HepG2 (cell line): ENCODE data around the gene LRRC8C. TPM values are rescaled to one million over a fixed set of nuclear protein-coding genes. Genes with fewer than 3 reads are reported as not detected.

Experiments
- ATAC-seq: fragments of 200-7000 bp; cut with Tn5 transposase; 3 replicates; pipeline ENCODE4 v1.9.1; 2020; ENCODE audit warnings: mild to moderate bottlenecking, moderate library complexity
- BruUV-seq: library from RNA; stranded (reverse); fragments of 400-500 nt; replicated peaks from 2 replicates; lab custom pipeline; 2021; lab: Mats Ljungman, UMichigan
- CTCF ChIA-PET: fragments of 300-600 bp; formaldehyde crosslinking; extraction: SDS; loops from one replicate; lab custom pipeline; 2021; ENCODE audit warnings: low total read pairs, inconsistent platforms, low intra/inter-chr PET ratio; lab: Yijun Ruan, JAX
- POLR2A ChIA-PET: fragments of 350-600 bp; sonication (Branson Sonifier 250); formaldehyde crosslinking; loops from one replicate; lab custom pipeline; 2020; ENCODE audit warnings: antibody characterized with exemption, inconsistent platforms; lab: Yijun Ruan, JAX
- DNase-seq: peaks from one replicate; pipeline ENCODE4 v3.0.0-alpha.2; 2015; ENCODE audit warnings: low spot score
- FAIRE-seq: peaks from 3 replicates; lab custom pipeline; 2011; peaks lifted over from hg19 to GRCh38; lab: Jason Lieb, UNC
- H2AFZ ChIP-seq: one replicate; pipeline ENCODE4 v1.6.1; 2011; ENCODE audit warnings: low read length, inconsistent platforms
- H3K27ac ChIP-seq: fragments of 300-600 bp; 3 replicates; pipeline ENCODE4 v1.8.0; 2011; ENCODE audit warnings: mixed run types, mild to moderate bottlenecking, mixed read lengths, low read length, inconsistent platforms; ENCODE audit not compliant: insufficient read depth; ENCODE audit errors: extremely low read length
- H3K27me3 ChIP-seq, 2 experiments: fragments of 200-600 bp in 1 of 2; 2 replicates in 1 of 2; 3 replicates in 1 of 2; pipeline versions ENCODE4 v1.6.0 to v1.8.0; 2011; ENCODE audit warnings: low read length in 2 of 2, mild to moderate bottlenecking in 2 of 2, moderate library complexity in 2 of 2, inconsistent platforms in 1 of 2; ENCODE audit not compliant: insufficient read depth in 2 of 2, control insufficient read depth in 1 of 2
- H3K36me3 ChIP-seq, 2 experiments: fragments of 200-600 bp in 1 of 2; replicated peaks in 1 of 2; 2 replicates in 1 of 2; 3 replicates in 1 of 2; pipeline versions ENCODE4 v1.5.1 to v1.8.0; 2011; ENCODE audit warnings: low read length in 2 of 2, inconsistent platforms in 1 of 2; ENCODE audit not compliant: insufficient read depth in 2 of 2, control insufficient read depth in 1 of 2
- H3K4me1 ChIP-seq: 2 replicates; pipeline ENCODE4 v1.5.1; 2012; ENCODE audit warnings: low read length, inconsistent platforms; ENCODE audit not compliant: insufficient read depth
- H3K4me2 ChIP-seq: 2 replicates; pipeline ENCODE4 v1.6.0; 2011; ENCODE audit warnings: low read depth, low read length, inconsistent platforms
- H3K4me3 ChIP-seq, 3 experiments: fragments of 200-600 bp in 1 of 3; sonication (generic), shearing (Covaris generic) in 1 of 3; replicated peaks in 1 of 3; 2 replicates each; pipeline ENCODE4 v1.5.1; 2011 to 2016; ENCODE audit warnings: low read length in 3 of 3, inconsistent platforms in 2 of 3, low read depth in 2 of 3, mild to moderate bottlenecking in 2 of 3, control low read depth in 1 of 3, mixed read lengths in 1 of 3; ENCODE audit not compliant: insufficient read depth in 1 of 3
- H3K79me2 ChIP-seq: one replicate; pipeline ENCODE4 v1.6.1; 2011; ENCODE audit warnings: low read length, inconsistent platforms; ENCODE audit not compliant: insufficient read depth
- H3K9ac ChIP-seq: 2 replicates; pipeline ENCODE4 v1.6.0; 2011; ENCODE audit warnings: mild to moderate bottlenecking, low read depth, low read length, inconsistent platforms; ENCODE audit not compliant: insufficient read depth
- H3K9me3 ChIP-seq: 2 replicates; pipeline ENCODE4 v1.5.1; 2012; ENCODE audit warnings: mild to moderate bottlenecking, low read length
- H4K20me1 ChIP-seq: 2 replicates; pipeline ENCODE4 v1.6.0; 2011; ENCODE audit warnings: inconsistent platforms, mild to moderate bottlenecking, low read length, moderate library complexity; ENCODE audit not compliant: insufficient read depth
- FOXC1 ChIP-seq: sonication (generic); formaldehyde crosslinking; IDR thresholded peaks from 2 replicates; pipeline ENCODE4 v1.8.0; 2022; ENCODE audit warnings: mild to moderate bottlenecking, missing genetic modification reagents, borderline replicate concordance
- HDAC1 ChIP-seq: sonication (generic); formaldehyde crosslinking; IDR thresholded peaks from 2 replicates; pipeline ENCODE4 v1.5.1; 2020; ENCODE audit warnings: mild to moderate bottlenecking, missing genetic modification reagents
- HOXA5 ChIP-seq: sonication (generic); formaldehyde crosslinking; IDR thresholded peaks from 2 replicates; pipeline ENCODE4 v1.4.0; 2020; ENCODE audit warnings: missing genetic modification reagents
- MIER3 ChIP-seq: IDR thresholded peaks from 2 replicates; pipeline ENCODE4 v1.6.1; 2016; ENCODE audit warnings: missing compliant biosample characterization, borderline replicate concordance
- MZF1 ChIP-seq: sonication (generic); formaldehyde crosslinking; IDR thresholded peaks from 2 replicates; pipeline ENCODE4 v1.8.1; 2023; ENCODE audit warnings: mild to moderate bottlenecking, missing genetic modification reagents, borderline replicate concordance
- PRPF4 ChIP-seq: fragments of 200-400 bp; formaldehyde crosslinking; IDR thresholded peaks from 2 replicates; pipeline ENCODE4 v1.6.1; 2016; ENCODE audit warnings: low read length, low read depth; ENCODE audit not compliant: poor library complexity, severe bottlenecking
- RORA ChIP-seq: sonication (generic); formaldehyde crosslinking; IDR thresholded peaks from 2 replicates; pipeline ENCODE4 v1.5.0; 2020; ENCODE audit warnings: mild to moderate bottlenecking, missing genetic modification reagents, moderate library complexity
- TOE1 ChIP-seq: sonication (generic); formaldehyde crosslinking; IDR thresholded peaks from 2 replicates; pipeline ENCODE4 v1.4.0; 2020; ENCODE audit warnings: mild to moderate bottlenecking, missing genetic modification reagents
- ZNF207 ChIP-seq: fragments of 450-650 bp; IDR thresholded peaks from 2 replicates; pipeline ENCODE4 v1.6.1; 2016; ENCODE audit warnings: antibody characterized with exemption, borderline replicate concordance
- ZNF253 ChIP-seq: sonication (generic); formaldehyde crosslinking; IDR thresholded peaks from 2 replicates; pipeline ENCODE4 v1.8.0; 2022; ENCODE audit warnings: mild to moderate bottlenecking, missing genetic modification reagents, borderline replicate concordance
- WGBS: methylation state at CpG from one replicate; pipeline ENCODE4 v1.1.6; 2017; ENCODE audit warnings: low lambda C conversion rate; 5-methylcytosine and 5-hydroxymethylcytosine counted together
- in situ Hi-C: cut with HindIII; loops from 2 replicates; pipeline ENCODE4 v1.10.0; 2017; ENCODE audit warnings: low pct_unique_long_range_greater_than_20kb; ENCODE audit not compliant: extremely low pct_ligation_motif_present
- intact Hi-C: fragments of 100-400 bp; cut with micrococcal nuclease; formaldehyde crosslinking; loops from one replicate; pipeline ENCODE4 v1.10.0; 2022; ENCODE audit not compliant: unreplicated experiment
- polyA plus RNA-seq, 8 experiments: library from polyadenylated mRNA; depleted of rRNA in 3 of 8; stranded (reverse) in 7 of 8; unstranded in 1 of 8; fragments of >200 nt; fragmentation: Illumina TruSeq in 4 of 8; extraction: Trizol in 4 of 8; gene quantifications; 2 replicates each; pipeline versions ENCODE4 v1.2.1 to v1.2.3, GENCODE V29; 2011 to 2016; ENCODE audit warnings: low read depth in 4 of 8, missing spikeins in 1 of 8, mixed read lengths in 1 of 8; ENCODE audit not compliant: insufficient read depth in 1 of 8
- total RNA-seq, 5 experiments: library from RNA; depleted of rRNA; stranded (reverse); fragments of >200 nt; fragmentation: Illumina TruSeq; extraction: Trizol; gene quantifications; 2 replicates each; pipeline ENCODE4 v1.2.3, GENCODE V29; 2016; ENCODE audit warnings: low read depth in 1 of 5
- TF ChIP-seq, protein P1 (sequence below): sonication (generic); formaldehyde crosslinking; IDR thresholded peaks from 2 replicates; pipeline ENCODE4 v1.4.0; 2020; ENCODE audit warnings: missing genetic modification reagents, borderline replicate concordance
- TF ChIP-seq, protein P2 (sequence below): sonication (generic); formaldehyde crosslinking; IDR thresholded peaks from 2 replicates; pipeline ENCODE4 v1.8.0; 2022; ENCODE audit warnings: mild to moderate bottlenecking, missing genetic modification reagents, moderate library complexity

Gene LRRC8C
- total and polyA plus RNA-seq, 2 of the 13 experiments (the other 11 are each of a cell fraction or from before 2014, with no cell fraction given), result 0.22 to 0.32 TPM

DNA sequence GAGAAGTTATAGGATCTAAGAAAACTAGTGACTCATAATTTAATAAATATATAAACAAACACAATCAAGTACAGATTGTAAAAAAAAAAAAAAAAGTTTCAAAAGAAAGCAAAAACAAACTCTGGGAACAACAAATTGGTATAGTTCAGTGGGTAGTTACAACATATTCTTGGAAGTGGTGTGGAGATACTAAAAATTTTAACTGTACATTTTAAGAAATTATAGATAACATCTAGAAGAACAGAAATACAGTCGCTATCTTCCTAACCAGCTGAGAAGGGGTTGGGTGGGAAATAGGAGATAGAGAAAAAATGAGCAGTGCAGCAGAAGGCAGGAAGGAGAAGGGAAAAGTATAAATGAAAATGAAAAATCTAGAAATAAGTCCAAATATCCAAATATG is 70.5 kb downstream of the LRRC8C start:
- intact Hi-C loops (no loop called here), in situ Hi-C loops (no loop called here)
- Histone ChIP-seq H2AFZ (no peak overlapping the region), H3K9ac (no peak overlapping the region), H3K27me3 (no peaks in the 10 kb centered on the region), H3K79me2 (no peaks in the 10 kb centered on the region), H3K4me3 (no peak overlapping the region), H3K27ac (no peak overlapping the region), H3K4me1 (no peaks in the 10 kb centered on the region), H3K4me2 (no peak overlapping the region), H3K9me3 (no peaks in the 10 kb centered on the region), H4K20me1 (no peaks in the 10 kb centered on the region), H3K36me3 (no peaks in the 10 kb centered on the region)
- ATAC-seq (no peak), FAIRE-seq (no peak), DNase-seq (no peak)
- TF ChIP-seq ZNF207 (no peak), FOXC1 (no peak), HOXA5 (CRISPR knock-in tag) (no peak), MIER3 (CRISPR knock-in tag) (no peak), ZNF253 (CRISPR knock-in tag) (no peak), PRPF4 (no peak), RORA (CRISPR knock-in tag) (no peak), HDAC1 (CRISPR knock-in tag) (no peak), TOE1 (no peak), MZF1 (no peak)
- TF ChIP-seq, protein P1, sequence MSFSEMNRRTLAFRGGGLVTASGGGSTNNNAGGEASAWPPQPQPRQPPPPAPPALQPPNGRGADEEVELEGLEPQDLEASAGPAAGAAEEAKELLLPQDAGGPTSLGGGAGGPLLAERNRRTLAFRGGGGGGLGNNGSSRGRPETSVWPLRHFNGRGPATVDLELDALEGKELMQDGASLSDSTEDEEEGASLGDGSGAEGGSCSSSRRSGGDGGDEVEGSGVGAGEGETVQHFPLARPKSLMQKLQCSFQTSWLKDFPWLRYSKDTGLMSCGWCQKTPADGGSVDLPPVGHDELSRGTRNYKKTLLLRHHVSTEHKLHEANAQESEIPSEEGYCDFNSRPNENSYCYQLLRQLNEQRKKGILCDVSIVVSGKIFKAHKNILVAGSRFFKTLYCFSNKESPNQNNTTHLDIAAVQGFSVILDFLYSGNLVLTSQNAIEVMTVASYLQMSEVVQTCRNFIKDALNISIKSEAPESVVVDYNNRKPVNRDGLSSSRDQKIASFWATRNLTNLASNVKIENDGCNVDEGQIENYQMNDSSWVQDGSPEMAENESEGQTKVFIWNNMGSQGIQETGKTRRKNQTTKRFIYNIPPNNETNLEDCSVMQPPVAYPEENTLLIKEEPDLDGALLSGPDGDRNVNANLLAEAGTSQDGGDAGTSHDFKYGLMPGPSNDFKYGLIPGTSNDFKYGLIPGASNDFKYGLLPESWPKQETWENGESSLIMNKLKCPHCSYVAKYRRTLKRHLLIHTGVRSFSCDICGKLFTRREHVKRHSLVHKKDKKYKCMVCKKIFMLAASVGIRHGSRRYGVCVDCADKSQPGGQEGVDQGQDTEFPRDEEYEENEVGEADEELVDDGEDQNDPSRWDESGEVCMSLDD, result no peak
- TF ChIP-seq, protein P2, sequence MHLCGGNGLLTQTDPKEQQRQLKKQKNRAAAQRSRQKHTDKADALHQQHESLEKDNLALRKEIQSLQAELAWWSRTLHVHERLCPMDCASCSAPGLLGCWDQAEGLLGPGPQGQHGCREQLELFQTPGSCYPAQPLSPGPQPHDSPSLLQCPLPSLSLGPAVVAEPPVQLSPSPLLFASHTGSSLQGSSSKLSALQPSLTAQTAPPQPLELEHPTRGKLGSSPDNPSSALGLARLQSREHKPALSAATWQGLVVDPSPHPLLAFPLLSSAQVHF (CRISPR knock-in tag), result no peak
- WGBS, result 28% methylated on average over 1 of the region's 1 CpG
- ChIA-PET POLR2A (no interaction called here), CTCF (no interaction called here)
- no TSS peak for BruUV-seq
